AG08395 (cell line): ENCODE data around the gene NAA16.
"Not testable (repeated sequence)": the region's sequence is repeated elsewhere in the genome, so short reads cannot be mapped to it uniquely, and the experiment has no call there.

Source experiments
- DNase-seq: peaks from one replicate; pipeline ENCODE4 v3.0.0; 2012; ENCODE audit warnings: mixed read lengths, low spot score

Gene NAA16

DNA sequence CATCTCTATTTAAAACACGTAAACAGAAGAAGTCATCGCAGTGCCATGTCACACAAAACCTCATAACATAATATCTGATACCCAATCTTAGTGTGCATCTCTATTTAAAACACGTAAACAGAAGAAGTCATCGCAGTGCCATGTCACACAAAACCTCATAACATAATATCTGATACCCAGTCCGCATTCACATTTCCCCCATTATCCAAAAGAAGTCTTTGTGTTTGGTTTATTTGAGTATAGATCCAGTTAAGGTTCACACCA, 45.2 kb downstream of the NAA16 start:
- DNase-seq = not testable (repeated sequence)

DNA sequence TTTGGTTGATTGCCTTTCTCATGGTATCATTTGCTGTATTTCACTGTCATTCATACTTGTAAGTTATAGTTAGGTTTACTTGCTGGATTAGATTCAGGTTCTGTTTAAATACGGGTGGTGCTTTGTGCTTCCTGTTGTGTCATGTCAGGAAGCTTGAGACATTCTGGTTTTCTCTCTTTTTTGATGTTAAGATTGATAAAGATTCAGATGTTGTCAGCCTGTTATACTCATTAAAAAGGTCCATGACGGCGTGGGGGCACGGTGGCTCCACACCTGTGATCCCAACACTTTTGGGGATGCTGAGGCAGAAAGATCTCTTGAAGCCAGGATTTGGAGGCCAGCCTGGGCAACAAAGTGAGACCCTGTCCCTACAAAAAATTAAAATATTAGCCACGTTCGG, 45.7 kb downstream of the NAA16 start:
- DNase-seq = no peak

DNA sequence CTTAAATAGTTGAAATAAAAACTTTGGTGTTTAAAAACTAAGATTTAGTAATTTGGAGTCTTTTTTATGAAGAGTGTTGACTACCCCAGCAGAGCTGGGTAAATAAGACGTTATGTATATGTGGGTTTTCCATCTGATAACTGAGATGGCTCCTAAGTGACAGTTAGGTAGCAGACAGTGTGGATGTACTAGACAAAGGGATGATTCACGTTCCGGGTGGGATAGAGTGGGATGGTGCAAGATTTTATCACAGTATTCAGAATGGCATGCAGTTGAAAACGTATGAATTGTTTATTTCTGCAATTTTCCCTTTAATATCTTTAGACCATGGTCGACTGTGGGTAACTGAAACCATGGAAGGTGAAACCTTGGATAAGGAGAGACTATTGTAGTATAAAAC, 50.4 kb downstream of the NAA16 start:
- no peak for DNase-seq

DNA sequence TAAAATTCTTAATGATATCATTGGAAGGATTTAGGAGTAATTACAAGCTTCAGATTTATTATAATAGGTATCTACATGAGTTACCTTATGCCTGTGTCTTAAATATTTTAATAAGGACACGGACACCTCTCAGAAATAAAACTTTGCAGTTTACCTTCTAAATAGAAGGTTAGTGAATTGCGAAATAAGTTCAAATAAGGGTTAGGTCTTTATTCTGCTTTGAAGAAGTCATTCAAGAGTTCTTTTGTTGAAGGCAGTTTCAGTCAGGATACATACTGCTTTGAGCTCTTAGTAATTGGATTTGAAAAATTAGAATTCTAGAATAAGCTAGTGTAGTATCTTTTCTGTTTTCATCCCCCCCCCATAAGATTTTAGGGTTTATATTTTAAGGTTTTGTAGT, 53.0 kb downstream of the NAA16 start:
- no peak for DNase-seq

DNA sequence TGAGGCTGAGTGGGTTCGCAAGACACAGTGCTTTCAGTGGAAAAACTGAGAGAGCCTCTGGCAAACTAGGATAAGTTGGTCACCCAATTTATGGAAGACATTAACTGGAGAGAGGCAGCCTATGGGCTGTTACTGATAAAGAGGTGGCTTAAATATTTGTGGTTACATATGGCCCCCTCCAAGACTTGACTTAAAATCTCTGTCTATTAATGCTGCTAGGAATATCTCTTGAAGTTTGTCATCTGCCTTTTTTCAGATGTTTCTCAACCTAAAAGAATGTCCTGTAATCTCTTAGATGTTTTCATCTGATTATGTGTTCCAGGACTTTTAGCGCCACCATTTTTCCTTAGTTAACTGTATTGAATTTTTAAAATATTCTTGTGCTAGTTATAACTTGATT, 54.6 kb downstream of the NAA16 start:
- peak; percentile 2 for DNase-seq

DNA sequence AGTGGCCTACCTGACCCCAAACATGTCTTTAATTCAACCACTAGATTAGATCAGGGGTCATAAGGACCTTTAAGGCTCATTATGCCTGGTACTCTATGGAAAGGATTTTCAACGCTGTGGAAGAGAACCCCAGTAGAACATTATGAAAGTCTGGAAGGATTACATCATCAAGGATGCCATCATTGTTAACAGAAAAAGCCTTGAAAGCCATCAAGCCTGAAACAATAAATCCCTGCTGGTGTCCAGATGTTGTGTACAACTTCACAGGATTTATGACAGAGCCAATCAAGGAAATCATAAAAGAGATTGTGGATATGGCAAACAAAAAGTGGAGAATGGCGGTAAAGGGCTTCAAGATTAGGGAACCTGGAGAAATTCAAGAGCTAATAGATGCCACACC, 59.7 kb downstream of the NAA16 start:
- no peak for DNase-seq

DNA sequence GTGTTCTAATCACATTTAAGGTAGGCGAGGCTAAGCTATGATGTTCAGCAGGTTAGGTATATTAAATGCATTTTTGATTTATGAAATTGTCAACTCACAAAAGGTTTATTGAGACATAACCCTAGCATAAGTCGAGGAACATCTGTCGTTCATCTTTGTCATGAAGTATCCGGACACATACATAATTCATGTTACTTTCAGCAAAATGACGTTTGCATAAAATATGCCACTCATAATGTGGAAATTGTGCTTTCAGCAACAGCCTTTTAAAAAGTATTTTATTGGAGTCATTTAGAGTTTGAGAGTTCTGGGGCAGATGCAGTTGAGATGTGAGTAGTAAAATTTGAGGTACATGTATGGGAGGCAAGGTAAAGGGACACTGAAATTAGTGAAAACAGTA, 66.4 kb downstream of the NAA16 start:
- no peak for DNase-seq

DNA sequence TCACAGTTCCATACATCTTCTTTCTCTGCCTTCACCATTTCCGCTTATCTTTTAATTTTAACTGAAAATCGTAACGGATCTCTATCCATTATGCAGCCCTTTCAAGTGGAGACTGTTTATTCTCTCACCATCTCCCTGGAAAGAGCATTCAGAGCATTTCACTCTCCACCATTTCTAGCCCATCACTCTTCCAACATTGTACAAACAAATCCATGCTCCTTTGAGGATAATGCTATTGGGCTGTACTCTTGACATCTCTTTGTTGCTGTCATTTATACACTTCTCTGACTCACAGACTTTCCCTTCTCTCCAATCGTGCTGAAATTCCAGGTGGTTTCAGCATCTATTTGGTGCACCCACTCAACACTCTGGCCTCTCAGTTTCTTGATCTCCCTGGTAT, 71.4 kb downstream of the NAA16 start:
- DNase-seq = no peak

DNA sequence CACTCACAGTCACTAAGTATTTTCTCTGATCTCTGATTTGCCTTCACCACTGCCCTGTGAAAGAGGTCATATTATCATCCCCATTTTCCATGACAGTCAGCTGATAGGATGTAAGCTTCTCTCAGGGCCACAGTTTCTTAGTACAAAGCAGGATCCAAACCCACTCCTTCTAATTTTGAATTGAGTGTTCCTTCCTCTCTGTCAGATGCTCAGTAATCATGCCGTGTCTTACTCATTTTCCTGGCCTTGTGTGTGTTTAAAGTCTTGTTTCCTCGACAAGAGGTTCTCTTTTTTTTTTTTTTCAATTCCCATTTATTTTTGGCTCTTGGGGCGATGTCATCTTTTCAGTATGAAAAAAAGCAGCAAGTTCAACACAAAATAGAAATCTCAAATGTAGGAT, 72.3 kb downstream of the NAA16 start:
- DNase-seq = no peak

DNA sequence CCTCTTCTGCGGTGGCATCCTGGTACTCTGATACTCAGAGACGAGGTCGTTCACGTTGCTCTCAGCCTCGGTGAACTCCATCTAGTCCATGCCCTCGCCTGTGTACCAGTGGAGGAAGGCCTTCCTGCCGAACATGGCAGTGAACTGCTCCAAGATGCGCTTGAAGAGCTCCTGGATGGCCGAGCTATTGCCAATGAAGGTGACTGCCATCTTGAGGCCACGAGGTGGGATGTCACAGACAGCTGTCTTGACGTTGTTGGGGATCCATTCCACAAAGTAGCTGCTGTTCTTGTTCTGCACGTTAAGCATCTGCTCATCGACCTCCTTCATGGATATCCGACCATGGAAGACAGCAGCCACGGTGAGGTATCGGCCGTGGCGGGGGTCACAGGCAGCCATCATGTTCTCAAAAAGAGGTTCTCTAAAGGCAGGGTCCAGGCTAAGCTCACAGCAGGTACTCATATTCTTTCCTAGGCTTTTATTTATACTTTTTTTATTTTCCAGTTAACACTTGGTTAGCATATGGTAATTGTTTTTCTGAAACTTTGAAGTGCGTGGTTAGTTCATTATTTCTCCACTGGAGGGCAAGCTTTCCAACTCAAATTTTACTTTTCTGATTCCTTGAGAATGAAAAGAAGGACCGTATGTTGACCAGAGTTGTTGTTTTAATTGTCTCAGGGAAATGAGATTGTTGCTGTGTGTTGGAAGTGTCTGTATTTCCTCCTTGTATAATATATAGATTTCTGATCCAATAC, 73.9 kb downstream of the NAA16 start:
- peak; percentile 40 for DNase-seq

DNA sequence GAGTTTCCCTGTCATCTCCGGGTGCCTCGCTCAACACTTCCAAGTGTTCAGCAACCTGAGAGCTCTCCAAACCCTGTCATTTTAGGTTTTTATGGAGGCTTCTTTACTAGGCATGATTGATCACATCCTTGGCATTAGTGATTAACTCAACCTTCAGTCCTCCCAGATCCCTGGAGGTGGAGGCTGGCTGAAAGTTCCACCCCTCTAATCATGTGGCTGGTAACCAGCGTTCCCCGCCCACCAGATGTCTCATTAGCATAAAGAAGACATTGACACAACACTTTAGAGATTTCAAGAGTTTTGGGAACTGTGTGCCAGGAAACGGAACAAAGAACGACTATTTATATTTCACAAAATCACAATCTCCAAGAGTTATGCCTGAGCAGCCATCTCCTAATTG, 75.1 kb downstream of the NAA16 start:
- DNase-seq = no peak

DNA sequence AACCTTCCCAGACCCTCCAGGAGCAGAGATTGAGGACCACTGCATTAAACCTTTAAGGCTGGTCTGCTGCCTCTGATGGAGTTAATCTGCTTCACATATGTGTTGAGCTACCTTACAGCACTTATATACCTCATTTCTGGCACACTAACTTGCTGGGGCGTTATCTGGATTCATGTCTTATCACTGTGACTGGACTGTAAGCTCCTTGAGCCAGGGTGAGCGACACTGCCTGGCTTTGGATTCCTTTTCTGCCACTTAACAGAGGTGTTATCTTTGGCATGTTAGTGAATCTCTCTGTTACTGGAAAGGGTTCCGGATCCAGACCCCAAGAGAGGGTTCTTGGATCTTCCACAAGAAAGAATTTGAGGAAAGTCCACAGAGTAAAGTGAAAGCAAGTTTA, 76.5 kb downstream of the NAA16 start:
- no peak for DNase-seq

DNA sequence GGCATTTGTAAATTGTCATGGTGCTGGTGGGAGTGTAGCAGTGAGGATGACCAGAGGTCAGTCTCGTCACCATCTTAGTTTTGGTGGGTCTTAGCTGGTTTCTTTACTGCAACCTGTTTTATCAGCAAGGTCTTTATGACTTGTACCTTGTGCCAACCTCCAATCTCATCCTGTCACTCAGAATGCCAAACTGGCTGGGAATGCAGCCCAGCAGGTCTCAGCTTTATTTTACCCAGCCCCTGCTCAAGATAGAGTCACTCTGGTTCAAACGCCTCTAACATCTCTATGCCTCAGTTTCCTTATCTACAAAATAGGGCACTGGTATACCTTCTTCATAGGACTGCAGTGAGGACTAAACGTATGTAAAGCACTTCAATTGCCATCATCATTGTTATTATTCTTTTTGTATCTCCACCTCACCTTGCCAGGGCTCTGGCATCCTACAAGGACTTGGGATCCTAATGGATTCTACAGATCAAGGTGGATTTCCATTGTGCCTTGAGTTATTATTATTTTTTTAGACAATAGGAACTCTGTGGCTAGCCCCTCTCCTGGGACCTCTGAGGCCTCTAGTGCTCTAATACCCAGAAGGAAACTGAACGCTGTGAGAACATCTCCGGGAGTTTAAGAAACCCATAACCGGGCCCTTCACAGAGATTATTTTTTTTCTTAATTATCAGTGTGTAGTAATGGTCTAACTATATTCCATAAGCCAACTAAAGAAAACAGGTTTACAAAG, 77.2 kb downstream of the NAA16 start:
- no peak for DNase-seq

DNA sequence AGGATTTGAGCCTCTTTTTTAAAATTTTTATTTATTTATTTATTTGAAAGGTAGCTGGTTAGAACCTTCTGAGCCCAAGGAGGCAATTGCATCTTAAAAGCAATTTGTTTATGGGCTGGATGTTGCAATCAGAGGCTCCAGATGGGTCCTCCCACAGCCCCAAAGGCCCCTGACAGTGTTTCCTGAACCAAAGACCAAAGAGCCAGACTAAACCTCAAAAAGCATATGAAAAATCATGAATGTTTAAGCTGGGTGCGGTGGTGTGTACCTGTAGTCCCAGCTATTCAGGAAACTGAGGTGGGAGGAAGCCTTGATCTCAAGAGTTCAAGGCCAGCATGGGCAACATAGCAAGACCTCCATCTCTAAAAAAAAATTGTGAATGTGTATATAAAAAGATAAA, 78.5 kb downstream of the NAA16 start:
- DNase-seq = no peak

DNA sequence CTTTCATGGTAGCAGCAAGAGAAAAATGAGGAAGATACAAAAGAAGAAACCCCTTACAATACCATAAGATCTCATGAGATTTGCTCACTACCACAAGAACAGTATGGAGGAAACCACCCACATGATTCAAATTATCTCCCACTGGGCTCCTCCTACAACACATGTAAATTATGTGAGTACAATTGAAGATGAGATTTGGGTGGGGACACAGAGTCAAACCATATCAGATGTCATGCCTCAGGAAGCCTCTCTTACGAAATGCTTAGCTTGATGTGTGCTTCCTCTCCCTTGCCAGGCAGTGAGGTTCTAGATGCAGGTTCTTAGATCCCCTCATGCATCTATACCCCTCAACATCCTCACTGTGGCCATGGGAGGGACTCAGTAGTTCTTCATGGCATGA, 83.1 kb downstream of the NAA16 start:
- DNase-seq = no peak

DNA sequence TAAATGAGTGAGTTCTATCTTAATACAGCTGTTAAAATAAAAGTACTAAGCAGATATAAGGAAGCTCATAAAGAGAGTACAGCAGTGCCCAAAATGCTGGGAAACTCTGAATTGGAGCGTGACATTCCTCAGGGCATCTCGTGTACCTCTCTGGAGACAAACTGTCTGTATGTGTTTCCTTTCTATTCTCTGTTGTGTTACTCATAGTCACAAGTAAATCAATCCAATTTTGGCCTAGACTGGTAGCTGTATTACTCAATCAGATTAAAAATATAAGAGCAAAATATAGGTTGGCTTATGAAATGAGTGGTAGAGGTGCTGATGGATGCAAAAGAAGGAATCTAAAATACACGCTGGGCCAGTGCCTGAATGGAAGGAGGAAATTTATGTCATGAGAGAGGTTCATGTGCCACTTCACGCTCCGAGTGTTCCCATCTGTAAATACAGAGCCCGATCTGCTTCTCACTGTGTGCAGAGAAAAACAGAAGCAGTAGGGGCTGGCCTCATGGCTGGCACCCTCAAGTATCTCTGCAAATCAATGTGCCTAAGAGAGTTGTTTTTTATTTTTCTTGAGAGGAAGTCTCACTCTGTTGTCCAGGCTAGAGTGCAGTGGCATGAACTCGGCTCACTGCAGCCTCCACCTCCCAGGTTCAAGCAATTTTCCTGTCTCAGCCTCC, 87.6 kb downstream of the NAA16 start:
- DNase-seq = no peak

DNA sequence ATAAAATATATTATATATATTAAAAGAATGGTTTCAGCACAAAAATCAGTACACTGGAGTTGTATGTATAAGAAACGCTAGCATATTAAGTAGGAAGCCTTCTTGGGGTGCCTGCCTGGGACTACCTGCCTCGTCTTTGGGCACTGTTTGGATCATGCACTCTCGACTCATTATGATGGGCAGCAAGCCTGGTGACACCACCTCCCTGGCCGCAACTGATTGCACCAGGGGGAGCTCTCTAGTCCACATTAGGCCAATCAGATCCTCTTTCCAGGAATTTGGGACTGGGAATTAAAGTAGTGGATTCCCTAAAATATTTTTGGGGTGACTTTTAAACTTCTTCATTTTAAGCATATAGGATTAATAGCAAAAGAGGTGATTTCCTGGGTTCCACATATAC, 90.3 kb downstream of the NAA16 start:
- no peak for DNase-seq

DNA sequence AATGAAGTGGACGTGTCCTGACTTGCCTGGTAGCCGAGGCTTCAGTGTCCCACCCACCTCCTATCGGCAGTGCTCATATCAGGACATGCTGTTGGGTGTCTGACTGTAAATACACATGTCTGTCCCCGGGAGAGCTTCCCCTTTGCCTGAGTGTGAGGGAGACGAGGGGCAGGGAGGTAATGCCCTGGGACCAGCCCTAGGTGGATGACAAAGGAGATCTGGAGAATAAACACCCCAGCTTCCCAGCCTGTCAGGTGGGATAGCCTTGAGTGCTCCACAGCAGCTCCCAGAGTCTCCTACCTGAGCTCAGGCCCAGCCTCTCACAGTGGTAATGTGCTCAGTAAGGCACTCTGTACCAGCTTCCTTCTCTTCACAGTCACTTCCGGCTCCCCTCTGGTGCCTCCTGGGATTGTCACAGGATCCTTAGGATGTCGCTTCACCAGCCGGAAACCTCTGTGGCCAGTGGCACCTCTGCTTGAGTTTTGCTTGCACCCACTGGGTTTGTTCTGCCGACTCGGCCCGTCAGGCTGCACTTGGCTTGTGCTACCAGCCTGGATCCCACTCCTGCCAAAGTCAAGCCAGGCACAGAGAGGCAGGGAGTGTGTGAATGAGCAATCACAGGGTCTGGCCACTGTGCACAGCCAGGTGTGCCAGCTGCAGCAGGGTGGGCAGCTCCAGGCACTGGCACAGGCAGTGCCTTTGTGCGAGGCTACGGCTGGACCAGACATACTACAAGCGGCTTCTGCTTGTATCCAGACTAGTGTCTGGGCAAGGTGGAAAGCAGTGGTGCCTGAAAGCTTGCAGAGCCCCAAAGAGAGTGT, 91.8 kb downstream of the NAA16 start:
- no peak for DNase-seq

DNA sequence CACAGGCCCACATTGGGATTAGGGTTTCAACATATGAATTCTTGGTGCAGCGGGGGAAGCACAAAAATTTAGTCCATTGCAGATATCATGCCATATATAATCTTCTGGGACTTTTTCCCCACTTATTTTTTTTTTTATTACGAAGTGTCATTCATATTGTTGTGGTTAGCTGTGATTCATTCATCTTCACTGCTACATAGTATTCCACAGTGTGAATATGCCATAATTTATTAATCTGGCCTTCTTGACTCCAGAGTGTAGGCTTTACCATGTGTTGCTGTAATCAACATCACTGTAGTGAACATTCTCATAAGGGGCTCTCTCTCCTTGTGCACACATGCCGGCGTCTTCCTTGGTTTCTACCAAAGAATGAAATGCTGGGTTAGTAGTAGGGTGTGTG, 92.9 kb downstream of the NAA16 start:
- DNase-seq = no peak

DNA sequence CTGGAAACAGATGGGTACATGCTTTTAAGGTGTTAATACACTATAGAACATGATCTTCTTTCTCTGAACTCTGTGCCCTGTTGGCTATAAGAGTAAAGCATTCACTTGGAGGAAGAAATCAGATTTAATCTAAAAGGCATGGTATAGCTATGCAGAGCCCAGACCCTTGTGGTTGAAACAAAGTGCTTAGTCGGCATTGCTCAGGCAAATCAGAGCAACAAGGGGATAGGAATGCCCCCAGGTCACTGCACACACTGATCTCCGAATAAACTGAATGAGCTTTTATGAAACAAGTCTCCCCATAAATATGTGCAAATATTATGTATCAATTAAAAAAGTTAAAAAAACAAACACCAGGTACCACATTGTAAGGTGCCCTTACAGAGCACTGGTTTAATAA, 94.3 kb downstream of the NAA16 start:
- no peak for DNase-seq

DNA sequence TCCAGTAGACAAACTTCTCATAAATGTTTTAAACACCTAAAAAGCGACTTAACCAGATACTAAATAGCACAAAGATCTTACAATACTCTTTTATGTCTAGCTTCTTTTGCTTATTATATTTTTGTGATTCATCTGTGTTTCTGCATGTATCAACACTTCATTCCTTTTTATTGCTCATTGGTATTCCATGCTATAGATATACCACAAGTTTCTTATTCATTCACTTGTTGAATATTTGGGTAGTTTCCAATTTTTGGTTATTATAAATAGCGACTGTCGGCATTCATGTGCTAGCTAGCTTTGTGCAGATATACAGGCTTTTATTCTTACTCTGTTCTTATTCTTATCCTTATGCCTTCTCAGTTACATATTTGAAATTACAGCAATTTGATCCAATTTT, 96.3 kb downstream of the NAA16 start:
- DNase-seq = no peak

DNA sequence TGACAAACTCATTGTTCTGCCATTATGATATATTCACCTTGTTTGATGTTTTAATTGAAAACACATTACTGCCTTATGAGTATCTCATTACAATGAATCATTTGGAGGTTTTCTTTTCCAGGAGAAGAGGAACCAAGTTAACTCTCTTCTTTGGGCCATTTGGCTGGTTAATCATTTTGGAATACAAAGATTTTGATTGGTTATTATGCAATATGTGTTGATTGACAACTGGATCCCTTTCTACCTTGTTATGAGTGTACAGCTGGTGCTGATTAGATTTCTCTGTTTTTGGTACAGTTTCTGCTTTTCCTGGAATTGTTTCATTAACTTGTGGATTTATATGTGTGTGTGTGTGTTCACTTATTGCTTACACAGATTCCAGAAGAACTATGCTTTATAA, 97.1 kb downstream of the NAA16 start:
- no peak for DNase-seq

DNA sequence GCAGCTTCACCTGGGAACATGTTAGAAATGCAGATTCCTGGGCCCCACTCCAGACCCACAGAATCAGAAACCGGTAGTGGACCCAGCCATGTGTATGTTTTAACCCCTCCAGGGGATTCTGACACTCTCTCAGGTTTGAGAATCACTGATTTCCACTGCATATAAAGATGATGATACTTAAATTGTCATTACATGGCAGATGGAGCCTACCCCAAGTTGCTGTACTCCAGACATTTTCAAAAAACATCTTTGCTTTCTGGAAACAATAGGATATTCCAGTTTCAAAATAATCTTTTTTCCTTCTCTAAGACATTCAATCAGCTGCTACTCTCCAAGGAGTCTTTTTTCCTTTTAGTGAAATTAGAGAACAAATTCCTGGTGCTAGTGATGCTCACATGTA, 97.7 kb downstream of the NAA16 start:
- no peak for DNase-seq
